ENCODE results near the gene WNK3. TPM values are rescaled to one million over a fixed set of nuclear protein-coding genes. Genes with fewer than 3 reads are reported as not detected.
"Not testable (repeated sequence)": the region's sequence is repeated elsewhere in the genome, so short reads cannot be mapped to it uniquely, and the experiment has no call there.

Gene WNK3
- total and polyA plus RNA-seq, 8 donors: 1.3 to 5.8 (median 5.2) TPM

DNA sequence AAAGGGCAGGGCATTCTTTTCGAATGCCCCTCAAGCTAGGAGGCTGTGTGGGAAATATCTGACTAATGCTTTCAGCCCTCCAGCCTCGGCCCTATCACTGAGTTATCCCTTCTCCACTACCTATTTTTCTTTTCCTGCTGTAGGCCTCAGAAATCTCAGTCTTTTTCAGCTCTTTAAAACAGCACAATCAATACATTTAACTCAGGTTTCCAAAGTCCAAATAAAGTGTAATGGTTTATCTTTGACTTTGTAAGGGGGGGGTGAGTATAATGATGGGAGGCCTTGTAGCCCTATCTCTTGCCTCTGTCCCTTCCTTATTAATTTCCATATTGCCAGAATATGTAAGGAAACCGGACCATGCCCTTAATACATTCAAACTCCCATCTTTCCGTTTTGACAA lies 1.6 kb upstream of the WNK3 start:
- Histone ChIP-seq H3K4me1 (no peaks in the 10 kb centered on the region), H3K9me3 (no peaks in the 10 kb centered on the region), H3K36me3 (no peaks in the 10 kb centered on the region), H3K4me3 (no peak overlapping the region), H3K27me3 (peaks cover 5 to 47% of the 10 kb centered on the region in 2 donors), H3K27ac (no peak overlapping the region)
- ATAC-seq (no peak), DNase-seq (no peak)
- TF ChIP-seq, protein P1, sequence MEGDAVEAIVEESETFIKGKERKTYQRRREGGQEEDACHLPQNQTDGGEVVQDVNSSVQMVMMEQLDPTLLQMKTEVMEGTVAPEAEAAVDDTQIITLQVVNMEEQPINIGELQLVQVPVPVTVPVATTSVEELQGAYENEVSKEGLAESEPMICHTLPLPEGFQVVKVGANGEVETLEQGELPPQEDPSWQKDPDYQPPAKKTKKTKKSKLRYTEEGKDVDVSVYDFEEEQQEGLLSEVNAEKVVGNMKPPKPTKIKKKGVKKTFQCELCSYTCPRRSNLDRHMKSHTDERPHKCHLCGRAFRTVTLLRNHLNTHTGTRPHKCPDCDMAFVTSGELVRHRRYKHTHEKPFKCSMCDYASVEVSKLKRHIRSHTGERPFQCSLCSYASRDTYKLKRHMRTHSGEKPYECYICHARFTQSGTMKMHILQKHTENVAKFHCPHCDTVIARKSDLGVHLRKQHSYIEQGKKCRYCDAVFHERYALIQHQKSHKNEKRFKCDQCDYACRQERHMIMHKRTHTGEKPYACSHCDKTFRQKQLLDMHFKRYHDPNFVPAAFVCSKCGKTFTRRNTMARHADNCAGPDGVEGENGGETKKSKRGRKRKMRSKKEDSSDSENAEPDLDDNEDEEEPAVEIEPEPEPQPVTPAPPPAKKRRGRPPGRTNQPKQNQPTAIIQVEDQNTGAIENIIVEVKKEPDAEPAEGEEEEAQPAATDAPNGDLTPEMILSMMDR (IDR thresholded peaks at IDR 0.05): no peak
- intact Hi-C loops (cut with DNase I): no loop called here

DNA sequence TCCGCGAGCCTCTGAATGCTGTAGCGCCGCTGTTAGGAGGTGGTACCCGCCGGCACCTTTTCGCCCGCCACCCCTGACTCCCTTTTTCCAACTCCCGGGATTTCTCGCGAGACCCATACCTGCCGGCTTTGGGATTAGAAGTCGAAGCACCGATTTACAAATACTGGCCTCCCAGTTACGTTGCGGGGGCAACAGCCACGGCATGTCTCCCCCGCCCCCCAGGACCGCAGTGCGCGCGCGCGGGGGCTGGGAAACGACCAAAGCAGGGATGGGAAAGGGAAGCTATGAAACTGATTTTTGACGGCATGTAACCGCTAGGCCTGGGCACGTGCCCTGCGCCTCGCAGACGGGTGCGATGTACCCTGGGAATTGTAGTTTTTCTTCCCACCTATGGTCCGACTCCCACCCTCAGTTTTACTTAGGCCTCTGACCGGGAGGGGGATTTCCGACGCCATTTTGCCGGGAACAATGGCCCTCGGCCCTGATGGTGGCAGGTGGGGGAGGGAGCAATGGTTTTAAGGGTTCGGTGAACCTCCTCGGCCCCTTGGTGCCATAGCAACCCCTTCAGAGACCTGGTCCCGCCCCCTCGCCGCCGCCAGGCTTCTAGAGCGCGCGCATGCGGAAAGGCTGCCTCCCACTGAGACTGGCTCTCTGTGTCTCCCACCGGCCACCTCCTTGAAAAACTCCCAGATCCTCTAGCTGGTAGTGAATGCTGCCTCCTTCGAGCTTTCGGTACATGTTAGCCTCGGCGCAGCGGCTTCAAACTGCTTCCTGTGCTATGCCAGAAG lies 772 bp upstream of the WNK3 start:
- ATAC-seq (peak; percentile 71), DNase-seq (peak in 3 of 4 donors; percentile 50 to 81 (median 80))
- Histone ChIP-seq H3K36me3 (no peaks in the 10 kb centered on the region), H3K27me3 (peaks cover 5 to 47% of the 10 kb centered on the region in 2 donors), H3K9me3 (no peaks in the 10 kb centered on the region), H3K27ac (peak overlapping the region in 1 of 2 donors; percentile 26), H3K4me1 (no peaks in the 10 kb centered on the region), H3K4me3 (peak overlapping the region; percentile 34 to 38)
- TF ChIP-seq, protein P1 (IDR thresholded peaks at IDR 0.05): no peak
- intact Hi-C loops (cut with DNase I): no loop called here

DNA sequence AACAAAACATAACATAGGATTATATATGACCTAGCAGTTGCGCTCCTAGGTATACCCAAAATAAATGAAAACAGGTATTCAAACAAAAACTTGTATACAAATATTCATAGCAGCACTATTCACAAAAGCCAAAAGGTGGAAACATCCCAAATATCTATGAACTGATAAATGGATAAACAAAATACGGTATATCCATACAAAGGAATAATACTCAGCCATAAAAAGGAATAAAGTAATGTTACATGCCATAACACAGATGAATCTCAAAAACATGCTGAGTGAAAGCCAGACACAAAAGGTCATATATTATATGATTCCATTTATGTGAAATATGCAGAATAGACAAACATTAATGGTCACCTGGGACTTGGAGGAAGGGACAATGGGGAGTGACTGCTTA lies 5.2 kb downstream of the WNK3 start:
- H3K9me3 ChIP-seq: no peaks in the 10 kb centered on the region
- H3K27me3 ChIP-seq: peaks cover 0 to 11% of the 10 kb centered on the region in 2 donors
- ATAC-seq: no peak
- H3K4me3 ChIP-seq: no peak overlapping the region
- no peaks in the 10 kb centered on the region for H3K4me1 ChIP-seq
- DNase-seq: no peak
- intact Hi-C loops (cut with DNase I): no loop called here
- no peak overlapping the region for H3K27ac ChIP-seq
- TF ChIP-seq, protein P1 (IDR thresholded peaks at IDR 0.05): no peak
- no peaks in the 10 kb centered on the region for H3K36me3 ChIP-seq

DNA sequence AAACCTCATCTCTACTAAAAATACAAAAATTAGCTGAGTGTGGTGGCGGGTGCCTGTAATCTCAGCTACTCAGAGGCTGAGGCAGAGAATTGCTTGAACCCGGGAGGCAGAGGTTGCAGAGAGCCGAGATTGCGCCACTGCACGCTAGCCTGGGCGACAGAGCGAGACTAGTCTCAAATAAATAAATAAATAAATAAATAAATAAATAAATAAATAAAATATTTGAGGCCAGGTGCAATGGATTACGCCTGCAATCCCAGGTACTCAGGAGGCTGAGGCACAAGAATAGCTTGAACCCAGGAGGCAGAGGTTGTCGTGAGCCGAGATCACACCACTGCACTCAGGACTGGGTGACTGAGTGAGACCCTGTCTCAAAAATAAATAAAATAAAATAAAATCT lies 20.5 kb downstream of the WNK3 start:
- intact Hi-C loops (cut with DNase I); H3K36me3 ChIP-seq; DNase-seq; H3K27me3 ChIP-seq; H3K9me3 ChIP-seq; H3K27ac ChIP-seq; ATAC-seq; H3K4me3 ChIP-seq; H3K4me1 ChIP-seq: not testable (repeated sequence)

DNA sequence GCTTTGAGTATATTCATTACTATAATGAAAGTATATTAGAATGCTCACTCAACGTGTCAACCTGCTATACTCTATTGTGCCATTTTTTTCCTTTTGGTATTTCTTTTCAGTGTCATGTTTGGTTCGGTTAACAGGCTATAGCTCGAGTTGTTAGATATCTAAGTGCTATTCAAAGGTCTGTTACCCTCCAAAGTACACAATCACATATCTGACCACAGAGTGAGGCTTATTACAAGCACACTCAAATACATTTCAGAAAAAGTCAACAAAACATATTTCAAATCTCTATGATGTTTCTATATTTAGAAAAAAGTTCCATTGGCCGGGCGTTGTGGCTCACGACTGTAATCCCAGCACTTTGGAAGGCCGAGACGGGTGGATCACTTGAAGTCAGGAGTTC lies 32.8 kb downstream of the WNK3 start:
- TF ChIP-seq, protein P1 (IDR thresholded peaks at IDR 0.05): no peak
- H3K9me3 ChIP-seq: no peaks in the 10 kb centered on the region
- ATAC-seq (peak; percentile 88), DNase-seq (peak in 1 of 4 donors; percentile 19)
- intact Hi-C loops (cut with DNase I): no loop called here
- no peaks in the 10 kb centered on the region for H3K27me3 ChIP-seq
- H3K27ac ChIP-seq: no peak overlapping the region
- H3K4me1 ChIP-seq: no peaks in the 10 kb centered on the region
- H3K4me3 ChIP-seq: no peak overlapping the region
- no peaks in the 10 kb centered on the region for H3K36me3 ChIP-seq

Data from left lung (tissue), 10 donors.